Measurements from ENCODE around the gene REELD1.

Gene REELD1

DNA sequence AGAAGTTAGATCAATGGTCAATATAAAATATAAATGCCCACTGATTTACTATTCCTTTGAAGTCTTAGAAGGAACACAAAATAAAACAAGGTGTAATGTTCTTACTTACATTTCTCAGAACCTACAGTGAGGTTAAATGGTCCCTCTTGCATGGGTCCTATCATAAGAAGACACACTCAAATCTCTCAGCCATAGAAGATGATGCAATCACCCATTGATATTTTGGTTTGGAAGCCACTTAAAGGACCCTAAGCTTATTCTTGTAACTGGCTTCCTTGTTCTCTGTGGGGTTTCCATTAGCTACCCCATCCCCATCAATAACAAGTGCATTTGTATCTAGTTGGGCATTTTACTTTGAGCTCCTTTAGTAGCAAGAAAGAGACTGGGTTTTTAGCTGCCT, 15.1 kb downstream of the REELD1 start:
- ATAC-seq: no peak

DNA sequence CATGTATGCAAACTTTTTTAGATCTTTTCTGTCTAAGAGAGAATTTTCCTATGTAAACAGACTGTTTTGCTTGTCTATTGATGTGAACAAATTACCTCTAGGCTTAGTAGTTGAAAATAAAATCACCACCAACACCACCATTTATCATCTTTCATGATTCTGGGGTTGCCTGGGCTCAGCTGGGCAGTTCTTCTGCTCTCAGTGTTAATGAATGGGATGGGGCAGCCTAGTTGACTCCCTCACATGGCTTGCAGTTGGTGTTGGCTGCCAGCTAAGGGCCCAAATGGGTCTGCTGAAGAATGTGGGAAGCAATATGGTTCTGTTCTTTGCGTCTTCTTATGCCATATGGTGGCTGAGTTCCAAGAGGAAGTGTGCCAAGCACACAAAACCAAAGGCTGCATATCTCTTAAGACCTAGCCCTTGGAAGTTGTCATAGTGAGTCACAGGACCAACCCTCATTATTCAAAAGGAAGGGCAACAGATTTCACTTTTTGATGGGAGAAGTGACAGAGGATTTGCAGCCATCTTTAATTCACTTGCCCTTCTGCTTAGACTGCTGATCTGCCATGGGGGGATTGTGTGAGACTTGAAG, 17.9 kb downstream of the REELD1 start:
- no peak for ATAC-seq

DNA sequence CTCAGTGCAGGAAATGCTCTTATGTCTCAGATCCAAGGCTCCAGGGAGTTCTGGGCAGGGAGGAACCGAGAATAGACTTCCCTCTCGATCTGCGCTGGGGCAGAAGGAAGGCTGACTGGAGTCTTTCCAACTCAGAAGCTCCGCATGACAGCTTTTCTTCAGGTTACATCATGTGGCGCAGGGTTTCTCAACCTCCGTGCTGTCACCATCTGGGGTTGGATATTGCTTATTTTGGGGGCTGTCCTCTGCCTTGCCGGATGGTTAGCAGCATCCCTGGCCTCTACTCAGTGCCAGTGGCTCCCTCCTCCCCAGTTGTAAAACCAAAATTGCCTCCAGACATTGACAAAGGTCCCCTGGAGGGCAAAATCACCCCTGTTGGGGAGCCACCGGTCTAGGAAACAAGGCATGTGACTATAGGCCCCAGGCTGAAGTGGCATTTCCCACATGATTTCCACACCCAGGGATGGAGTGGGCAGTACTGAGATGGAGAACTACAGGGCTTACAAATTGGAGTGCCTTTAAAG, 21.4 kb downstream of the REELD1 start:
- no peak for ATAC-seq

DNA sequence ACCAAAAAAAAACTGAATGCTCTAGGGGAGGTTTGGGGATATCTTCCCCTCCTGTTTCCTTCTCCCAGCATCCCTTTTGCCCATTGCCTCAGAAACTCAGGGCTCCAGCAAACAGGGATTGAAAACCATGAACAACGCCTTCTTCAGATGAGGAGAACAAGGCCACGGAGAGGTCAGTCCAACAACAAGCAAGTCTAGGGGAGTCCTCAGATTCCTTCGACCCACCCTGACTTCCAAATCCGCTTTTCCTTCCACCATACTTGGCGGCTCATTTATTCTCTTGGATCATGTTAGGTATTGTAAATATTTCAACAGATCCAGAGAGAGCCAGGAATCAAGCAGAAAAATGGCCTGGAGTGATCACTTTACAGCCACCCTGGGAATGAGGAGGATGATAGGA, 21.9 kb downstream of the REELD1 start:
- ATAC-seq: no peak

DNA sequence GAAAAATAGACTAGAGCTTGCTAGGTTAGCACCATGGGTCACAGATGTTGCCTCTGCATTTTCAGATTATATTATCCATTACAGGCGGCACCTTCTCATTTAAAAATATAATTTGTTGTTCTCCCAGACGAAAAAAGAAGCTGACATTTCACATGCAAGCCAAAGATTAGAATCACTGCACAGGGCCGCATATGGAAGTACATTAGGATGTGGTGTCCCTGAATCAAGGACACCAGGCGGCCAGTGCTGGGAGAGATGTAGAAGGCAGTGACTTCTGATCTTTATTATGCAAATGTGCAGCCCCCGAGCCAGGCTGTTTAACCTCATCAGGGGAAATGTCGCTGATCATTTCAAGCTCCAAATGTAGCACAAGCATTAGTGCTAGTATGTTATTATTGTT, 22.8 kb downstream of the REELD1 start:
- ATAC-seq: no peak

DNA sequence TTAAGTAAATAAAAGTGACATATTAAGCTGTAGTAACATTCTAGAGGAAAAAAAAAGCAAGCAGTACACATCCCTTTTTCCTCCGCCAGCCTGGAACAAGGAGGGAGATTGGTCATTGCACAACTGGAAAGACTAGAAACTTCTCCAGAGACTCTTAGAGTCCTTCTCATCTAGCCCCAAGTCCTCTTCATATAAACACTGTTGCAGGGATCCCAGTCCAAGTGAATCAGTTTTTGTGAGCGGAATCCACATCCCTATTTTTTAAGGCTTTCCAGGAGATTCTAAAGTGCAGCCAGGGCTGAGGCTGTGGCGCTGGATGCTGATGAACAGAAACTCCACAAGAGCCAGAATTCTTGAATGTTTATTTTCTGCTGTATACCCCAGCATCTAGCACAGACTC, 23.8 kb downstream of the REELD1 start:
- no peak for ATAC-seq

DNA sequence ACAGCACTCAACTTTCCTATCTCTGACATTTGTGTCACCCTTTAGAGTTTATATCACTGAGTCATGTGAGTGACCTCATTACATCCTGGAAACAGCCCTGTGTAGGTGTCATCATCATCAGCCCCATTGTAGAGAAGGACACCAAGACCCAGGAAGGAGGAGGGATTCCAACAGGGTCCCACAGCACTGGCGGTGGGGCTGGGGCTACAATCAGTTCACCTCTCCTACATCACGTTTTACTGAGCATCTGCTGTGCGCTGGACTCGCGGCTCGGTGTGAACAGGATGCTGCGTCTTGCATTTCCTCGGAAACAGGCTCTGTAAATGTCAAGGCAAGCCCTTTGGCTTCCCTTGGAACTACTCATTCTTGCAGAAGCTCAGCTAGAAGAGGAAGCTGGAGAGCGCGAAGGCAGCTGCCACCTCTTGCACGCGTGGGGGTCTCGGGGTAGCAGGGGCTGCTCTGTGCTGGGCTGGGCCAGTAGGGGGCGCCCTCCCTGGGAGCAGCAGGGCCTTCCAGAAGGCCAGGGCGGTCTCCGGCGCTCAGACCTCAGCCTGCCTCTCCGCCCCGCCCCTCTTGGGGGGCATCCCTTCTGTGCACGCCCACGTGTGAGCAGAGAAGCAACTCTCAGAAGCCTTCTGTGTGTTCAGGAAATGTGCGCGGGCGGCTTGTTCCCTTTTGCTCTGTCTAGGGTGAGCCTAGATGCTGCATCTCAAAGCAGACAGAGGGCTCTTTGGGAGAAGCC, 29.0 kb downstream of the REELD1 start:
- peak; percentile 79 to 80 for ATAC-seq

DNA sequence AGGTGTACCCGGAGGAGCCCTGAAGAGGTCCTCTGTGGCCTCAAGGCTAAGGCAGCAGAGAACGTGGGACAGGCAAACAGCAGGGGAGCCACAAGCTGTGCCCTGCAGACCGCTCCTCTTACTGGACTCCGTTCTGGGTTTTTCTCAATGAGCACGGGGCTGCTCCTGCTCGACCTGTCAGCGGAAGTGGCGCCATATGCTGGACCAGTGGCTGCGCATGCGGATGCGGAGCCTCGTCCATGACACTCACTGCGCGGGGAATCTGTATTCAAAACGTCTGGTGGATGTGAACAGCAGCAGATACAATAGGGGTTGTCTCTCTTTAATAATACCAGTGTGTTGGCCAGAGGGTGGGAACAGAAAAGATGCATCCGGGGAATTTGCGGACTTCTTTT, 29.5 kb downstream of the REELD1 start:
- no peak for ATAC-seq

DNA sequence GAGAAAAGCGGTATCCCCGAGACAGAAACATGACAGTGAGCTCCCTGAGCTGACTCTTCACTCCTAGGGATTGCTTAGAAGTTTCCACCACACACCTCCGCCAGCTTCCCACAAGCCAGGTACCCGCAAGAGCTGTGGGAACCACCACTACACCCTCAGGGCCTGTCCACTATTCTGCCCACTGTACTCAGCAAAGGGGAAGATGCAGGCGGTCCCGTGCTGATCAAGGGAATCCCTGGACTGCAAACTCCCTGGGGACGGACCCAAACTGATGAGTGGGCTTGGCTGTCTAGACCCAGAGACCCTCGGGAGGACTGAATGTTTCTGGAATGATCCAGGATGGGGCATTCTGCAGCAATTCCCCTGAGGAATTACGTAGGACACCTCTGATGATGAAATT, 30.2 kb downstream of the REELD1 start:
- ATAC-seq: no peak

DNA sequence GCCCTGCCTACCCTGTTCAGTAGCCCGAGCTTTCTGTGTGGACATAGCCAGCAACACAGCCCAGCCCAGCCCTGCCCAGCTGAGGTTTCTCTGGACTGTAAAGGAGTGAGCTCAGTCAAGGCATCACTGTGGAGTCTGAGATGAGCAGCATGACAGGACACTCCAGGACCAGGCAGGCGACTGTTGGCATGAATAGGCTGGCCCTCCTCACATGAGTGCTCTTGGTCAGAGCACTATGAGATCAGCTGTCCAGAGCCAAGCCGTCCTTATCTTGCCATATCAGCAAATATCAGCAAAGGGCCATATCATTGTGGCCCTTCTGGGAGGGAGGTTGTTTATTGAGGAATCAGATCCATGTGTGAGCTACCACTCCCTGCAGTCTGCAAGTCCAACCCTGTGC, 30.9 kb downstream of the REELD1 start:
- ATAC-seq: no peak

DNA sequence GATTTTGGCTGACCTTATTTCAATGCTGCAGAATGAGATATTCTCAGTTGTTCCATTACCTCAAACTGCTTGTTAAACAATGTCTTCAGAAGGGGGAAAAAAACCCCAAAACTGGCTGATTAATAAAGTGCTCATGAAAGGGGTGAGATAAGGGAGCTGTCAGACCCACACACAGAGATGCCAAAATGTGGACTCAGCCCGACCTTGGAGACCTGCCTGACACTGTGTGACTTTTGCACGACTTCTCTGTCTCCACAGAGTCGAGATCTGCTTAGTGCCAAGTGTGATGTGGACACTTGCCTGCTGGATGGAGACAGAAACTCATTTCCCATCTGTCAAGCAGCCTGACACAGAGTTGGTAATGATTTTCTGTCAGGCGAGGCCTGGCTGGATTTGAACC, 31.5 kb downstream of the REELD1 start:
- peak; percentile 51 to 54 for ATAC-seq

DNA sequence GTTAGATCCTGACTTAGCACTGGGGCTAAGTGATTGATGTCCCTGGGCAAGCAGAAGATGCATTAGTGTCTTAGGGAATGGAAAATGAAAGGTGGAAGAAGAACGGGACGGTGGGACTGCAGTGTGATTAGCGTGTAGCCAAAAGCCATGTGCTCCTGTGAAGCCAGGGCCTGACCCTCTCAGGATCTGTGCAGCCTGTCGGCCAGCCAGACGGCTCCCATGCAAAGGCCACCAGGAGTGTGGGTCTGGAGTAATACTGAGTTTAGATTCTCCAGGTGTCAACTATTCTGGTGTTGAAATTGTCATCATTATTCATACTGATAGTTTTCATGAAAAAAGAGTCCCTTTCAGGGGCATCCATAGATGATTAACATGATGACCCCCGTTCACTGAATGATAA, 32.0 kb downstream of the REELD1 start:
- ATAC-seq: no peak

DNA sequence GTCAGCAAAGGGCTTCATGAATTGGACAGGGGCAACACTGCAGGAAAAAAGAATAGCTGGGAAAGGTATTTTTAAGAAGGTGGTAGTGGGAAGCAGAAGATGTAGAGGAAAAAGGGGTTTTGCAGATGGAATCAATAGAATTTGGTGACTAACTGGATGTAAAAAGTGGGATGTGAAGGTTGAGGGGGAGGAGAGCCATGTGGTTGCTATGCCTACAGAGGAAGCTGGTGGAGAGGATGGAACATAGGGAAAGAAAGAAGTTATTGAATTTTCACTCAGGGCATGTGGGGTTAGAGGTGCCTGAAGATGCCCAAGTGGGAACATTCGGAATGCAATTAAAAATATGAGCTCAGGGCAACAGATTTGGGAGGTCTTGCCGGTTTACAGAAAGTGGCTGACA, 33.0 kb downstream of the REELD1 start:
- no peak for ATAC-seq

DNA sequence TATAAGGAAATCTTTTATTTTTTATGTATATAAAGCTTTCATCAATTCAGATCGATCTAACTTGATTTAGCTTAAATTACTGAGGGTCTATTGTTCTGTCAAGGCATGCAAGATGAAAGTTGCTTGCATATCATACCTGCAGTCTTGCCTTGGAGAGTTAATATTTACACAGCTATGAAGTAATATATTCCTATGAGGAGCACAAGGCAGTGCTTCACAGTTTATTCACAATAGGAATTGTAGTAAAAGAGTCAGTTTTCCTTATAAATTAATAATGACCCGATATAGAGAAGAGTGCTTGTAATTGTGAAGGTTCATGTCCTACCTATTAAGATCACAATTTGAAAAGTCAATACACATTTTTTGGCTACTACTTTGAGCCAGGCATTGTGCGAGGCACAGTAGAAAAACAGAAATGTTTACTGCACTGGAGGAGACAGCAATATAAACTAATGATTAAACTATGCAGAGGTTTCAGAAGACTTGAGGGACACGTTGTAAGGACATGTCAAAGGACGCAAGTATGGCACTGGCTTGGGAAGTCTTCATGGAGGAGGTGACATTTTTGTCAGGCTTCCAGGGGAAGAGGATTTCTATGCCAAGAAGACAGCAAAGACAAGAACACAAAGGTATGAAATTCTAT, 38.8 kb downstream of the REELD1 start:
- no peak for ATAC-seq

DNA sequence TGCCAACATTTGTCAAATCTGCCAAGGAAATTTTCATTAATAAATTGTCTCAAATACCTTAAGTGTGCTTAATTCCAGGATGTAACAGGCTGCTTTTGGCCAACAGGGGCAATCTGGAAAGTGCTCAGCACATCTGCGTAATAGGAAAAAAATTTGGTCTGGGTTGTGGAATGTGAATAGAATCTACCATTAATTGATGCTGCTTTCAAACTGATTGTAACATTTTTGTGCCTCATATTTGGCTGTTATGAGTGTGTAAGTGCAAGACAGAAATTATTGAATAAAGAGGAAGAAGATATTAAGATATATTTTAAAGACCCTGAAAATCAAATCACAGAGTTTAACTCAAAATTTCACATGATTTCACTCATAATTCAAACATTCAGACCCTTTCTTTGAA, 41.1 kb downstream of the REELD1 start:
- ATAC-seq: no peak

DNA sequence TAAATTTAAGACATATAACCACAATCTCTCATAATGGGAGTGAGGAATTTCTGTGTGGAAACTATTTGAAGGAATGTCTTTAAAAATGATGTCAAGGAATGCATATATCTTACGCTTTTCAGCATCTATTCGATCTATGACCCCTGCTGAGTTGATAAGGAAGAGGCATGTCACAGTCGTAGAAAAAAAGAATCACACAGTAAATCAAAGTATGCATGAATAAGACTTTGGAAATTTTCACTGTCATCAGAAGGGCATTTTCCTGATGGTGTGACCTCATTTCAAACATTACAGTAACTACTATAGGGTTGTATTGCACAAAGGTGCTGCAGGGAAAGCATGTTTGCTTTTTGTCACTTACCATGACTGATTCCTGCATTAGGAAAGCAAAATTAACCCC, 41.5 kb downstream of the REELD1 start:
- no peak for ATAC-seq

DNA sequence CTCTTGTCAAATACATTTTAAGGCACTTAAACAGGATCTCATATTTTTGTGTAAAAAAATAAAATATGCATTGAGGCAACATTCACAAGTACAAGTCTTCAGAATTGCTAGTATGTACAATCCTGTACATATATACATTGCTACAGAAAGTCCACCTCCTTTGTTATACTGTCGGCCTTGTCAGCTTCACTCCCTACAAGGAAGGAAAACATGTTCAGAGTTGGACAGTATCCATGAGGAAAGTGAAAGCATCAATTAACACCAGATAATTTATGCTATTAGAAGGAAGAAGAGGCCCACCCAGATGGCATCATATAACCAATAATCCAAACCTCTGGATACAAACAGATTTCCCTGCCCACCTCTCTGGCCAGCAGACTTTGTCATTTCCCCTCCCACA, 42.0 kb downstream of the REELD1 start:
- ATAC-seq: no peak

DNA sequence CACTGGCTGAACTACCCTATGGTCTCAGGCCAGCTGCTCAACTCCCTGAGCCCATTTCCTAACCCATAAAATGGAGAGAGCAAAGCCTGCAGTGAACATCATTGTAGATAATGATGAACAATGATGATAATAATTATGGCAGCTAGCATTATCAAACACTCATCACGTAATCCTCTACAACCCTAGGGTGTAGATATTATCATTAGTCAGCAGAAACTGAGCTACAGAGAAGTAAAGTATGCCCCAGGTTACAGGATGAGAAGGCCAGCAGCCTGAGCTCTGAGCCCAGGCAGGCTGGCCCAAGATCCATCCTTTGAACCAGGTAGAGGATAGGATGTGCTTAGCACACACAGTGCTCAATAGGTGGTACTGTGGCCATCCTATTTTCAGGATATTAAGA, 43.2 kb downstream of the REELD1 start:
- ATAC-seq: no peak

DNA sequence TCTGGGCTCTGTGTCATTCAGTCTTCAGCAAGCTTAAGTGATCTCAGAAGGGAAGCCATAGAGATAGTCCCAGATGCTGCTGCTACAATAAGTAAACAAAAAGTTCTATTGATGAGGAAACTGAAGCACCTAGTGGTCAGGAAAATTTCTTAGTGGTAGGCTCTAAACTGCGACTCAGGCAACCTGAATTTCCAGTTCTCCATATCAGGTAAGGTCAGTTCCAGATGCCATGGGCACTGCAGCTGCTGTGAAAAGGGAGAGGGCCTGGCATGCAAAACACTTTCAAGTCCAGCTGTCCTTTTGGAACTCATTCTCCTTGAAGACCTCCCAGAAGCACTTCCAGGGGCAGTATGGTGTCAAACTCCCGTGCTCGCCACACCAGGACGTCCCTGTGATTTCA, 46.2 kb downstream of the REELD1 start:
- no peak for ATAC-seq

DNA sequence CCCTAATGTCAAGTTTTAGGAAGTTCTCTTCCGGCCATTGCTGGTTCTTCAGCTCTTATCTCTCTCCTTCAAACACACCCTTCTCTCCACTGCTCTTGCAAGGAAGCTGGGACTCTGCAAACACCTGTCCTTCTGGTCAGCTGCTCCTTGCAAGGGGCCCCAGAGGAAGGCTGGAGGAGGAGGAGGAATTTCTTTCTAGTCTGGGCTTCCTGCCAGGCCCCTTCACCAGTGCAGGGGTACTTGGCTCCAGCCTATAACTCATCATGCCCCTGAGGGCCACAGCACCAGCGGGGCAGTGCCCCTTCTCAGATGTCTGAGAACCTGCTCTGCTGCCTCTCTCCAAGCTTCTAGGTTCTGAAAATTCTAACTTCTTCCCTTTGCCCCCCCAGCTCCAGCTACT, 46.7 kb downstream of the REELD1 start:
- ATAC-seq: no peak

DNA sequence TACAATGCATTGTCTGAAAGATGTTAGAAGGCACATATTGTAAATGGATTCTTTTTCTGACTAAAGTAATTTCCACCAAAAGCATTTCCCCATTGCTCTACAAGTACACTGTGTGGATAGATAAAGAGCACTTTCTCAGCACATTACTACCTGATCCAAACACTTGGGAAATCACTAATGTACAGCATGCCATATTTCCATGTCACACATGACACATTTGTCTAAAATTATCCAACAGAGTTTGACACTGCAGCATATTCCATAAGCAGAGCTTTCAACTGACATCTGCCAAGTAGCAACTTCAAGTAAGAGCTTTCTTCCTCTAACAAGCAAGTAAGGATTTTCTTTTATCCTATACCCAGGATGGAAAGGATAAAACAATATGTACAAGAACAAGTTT, 49.5 kb downstream of the REELD1 start:
- ATAC-seq: no peak

DNA sequence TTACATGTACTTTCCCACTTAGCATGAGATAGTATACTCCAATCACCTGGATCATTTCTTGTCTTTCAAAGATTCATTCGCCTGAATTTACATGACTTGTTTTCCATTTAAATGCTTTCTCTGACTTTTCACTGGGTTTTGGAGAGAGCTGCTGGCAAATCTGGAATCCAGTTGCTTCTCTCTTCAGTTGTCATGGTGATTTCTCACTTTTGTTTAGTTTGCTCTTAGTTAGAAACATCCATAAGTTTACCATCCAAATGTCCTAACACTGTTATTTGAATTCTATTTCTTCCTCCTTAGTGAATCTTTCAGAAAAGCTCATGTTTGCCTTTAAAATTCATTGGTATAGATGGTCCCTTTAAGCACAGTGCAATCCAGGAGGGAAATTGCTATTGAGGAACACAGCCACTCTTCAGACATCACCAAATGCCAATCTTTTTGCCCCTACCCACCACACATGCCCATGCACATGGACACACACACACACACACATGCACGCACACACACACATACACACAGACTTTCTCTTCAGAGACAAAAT, 51.7 kb downstream of the REELD1 start:
- no peak for ATAC-seq

DNA sequence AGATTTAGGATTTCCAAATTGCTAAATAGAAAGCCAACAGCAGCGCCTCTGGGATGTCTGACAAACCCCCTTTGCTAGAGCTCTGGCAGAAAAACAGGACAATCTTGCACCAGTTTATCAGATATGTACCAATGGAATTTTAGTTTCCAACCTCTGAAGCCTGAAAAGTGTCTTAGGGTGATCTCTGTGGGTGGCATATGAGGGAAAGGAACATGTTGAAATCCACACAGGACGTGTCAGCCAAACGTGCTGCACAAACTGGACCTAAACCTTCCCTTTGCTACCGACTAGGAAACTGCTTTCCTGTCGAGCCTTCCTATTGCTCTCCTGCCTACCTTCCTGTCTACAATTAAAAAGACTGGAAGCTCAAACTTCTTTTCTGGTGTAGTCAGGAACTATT, 53.5 kb downstream of the REELD1 start:
- no peak for ATAC-seq

DNA sequence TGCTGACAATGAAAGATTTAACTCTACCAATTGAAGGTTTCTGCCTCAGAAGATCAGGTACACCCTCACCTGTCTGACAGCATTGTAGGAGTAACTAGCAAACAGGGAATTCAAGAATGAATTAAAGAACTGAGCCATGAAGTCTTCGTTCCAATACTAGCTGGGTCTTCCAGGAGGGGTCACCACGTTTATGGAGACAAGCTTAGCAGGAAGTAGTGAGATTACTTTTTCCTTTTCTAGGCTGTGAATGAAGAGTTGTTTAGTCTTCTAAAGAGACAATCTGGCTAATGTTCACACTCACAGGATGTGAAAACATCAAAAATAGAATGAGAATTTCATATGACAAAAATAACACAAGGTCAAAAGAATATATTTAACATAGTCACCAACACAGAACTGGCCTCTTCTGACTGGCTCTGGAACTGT, 54.9 kb downstream of the REELD1 start:
- ATAC-seq: no peak
